OCI-LY7 (cell line): ENCODE data around the gene TFDP3.

Experiments
- CTCF ChIP-seq: fragments of 200-600 bp; sonication (generic); conservative IDR thresholded peaks from 2 replicates; pipeline ENCODE4 v1.5.1; 2014; ENCODE audit warnings: mild to moderate bottlenecking, antibody characterized with exemption, low read length, moderate library complexity, mixed read lengths
- EZH2phosphoT487 ChIP-seq: fragments of 200-600 bp; sonication (generic); IDR thresholded peaks from 2 replicates; pipeline ENCODE4 v1.6.1; 2018; ENCODE audit warnings: low read depth, borderline replicate concordance, mild to moderate bottlenecking, mixed run types, antibody characterized with exemption, low read length, moderate library complexity, mixed read lengths

- no peak for TF ChIP-seq CTCF
- TF ChIP-seq EZH2phosphoT487 = no peak
Observed at GRCh38 chrX:133191739-133192039, 26.5 kb downstream of the TFDP3 start.
